OCI-LY1 (cell line): Measurements from ENCODE around the gene ARID3A.

Experiments used
- H2AFZ ChIP-seq: fragments of 200-600 bp; sonication (generic), shearing (Covaris generic); 2 replicates; pipeline ENCODE4 v1.6.0; 2014; ENCODE audit warnings: antibody characterized with exemption, mild to moderate bottlenecking, low read length
- H3F3A ChIP-seq: fragments of 200-600 bp; sonication (generic), shearing (Covaris generic); 2 replicates; pipeline ENCODE4 v1.6.0; 2014; ENCODE audit warnings: mild to moderate bottlenecking, antibody characterized with exemption, low read length, moderate library complexity; ENCODE audit not compliant: insufficient read depth
- H3K27ac ChIP-seq: fragments of 200-600 bp; sonication (generic); 2 replicates; pipeline ENCODE4 v1.5.1; 2014; ENCODE audit warnings: low read length, mixed run types, mild to moderate bottlenecking, low read depth; ENCODE audit not compliant: poor library complexity, severe bottlenecking
- H3K27me3 ChIP-seq: fragments of 200-600 bp; sonication (generic); 2 replicates; pipeline ENCODE4 v1.6.0; 2014; ENCODE audit warnings: antibody characterized with exemption, mild to moderate bottlenecking, low read length, moderate library complexity; ENCODE audit not compliant: insufficient read depth
- H3K36me3 ChIP-seq: fragments of 200-600 bp; sonication (generic); 2 replicates; pipeline ENCODE4 v1.6.1; 2014; ENCODE audit warnings: mild to moderate bottlenecking, antibody characterized with exemption, low read length, moderate library complexity, mixed read lengths; ENCODE audit not compliant: insufficient read depth
- H3K4me1 ChIP-seq: fragments of 200-600 bp; sonication (generic); 2 replicates; pipeline ENCODE4 v1.5.1; 2014; ENCODE audit warnings: mild to moderate bottlenecking, low read length, moderate library complexity; ENCODE audit not compliant: insufficient read depth, severe bottlenecking
- H3K4me2 ChIP-seq: fragments of 200-600 bp; sonication (generic), shearing (Covaris generic); 2 replicates; pipeline ENCODE4 v1.6.1; 2014; ENCODE audit warnings: low read length
- H3K4me3 ChIP-seq: fragments of 200-600 bp; sonication (generic); 2 replicates; pipeline ENCODE4 v1.5.1; 2014; ENCODE audit warnings: low read length, low read depth, mild to moderate bottlenecking, mixed read lengths; ENCODE audit not compliant: poor library complexity, severe bottlenecking
- H3K79me2 ChIP-seq: fragments of 200-600 bp; shearing (Covaris generic); 2 replicates; pipeline ENCODE4 v1.6.1; 2016; ENCODE audit warnings: mixed run types, low read length, mixed read lengths; ENCODE audit not compliant: insufficient read depth
- H3K9ac ChIP-seq: fragments of 200-600 bp; sonication (generic), shearing (Covaris generic); 2 replicates; pipeline ENCODE4 v1.6.1; 2014; ENCODE audit warnings: mild to moderate bottlenecking, low read length, mixed read lengths
- H3K9me2 ChIP-seq: fragments of 200-600 bp; sonication (generic), shearing (Covaris generic); 2 replicates; pipeline ENCODE4 v1.6.1; 2014; ENCODE audit warnings: low read depth, mild to moderate bottlenecking, low read length, mixed read lengths
- H3K9me3 ChIP-seq: fragments of 200-600 bp; shearing (Covaris generic); 2 replicates; pipeline ENCODE4 v1.6.1; 2014; ENCODE audit warnings: low read length, mixed read lengths
- H4K20me1 ChIP-seq: fragments of 200-600 bp; sonication (generic), shearing (Covaris generic); 2 replicates; pipeline ENCODE4 v1.6.0; 2016; ENCODE audit warnings: mild to moderate bottlenecking, low read length; ENCODE audit not compliant: insufficient read depth
- EZH2 ChIP-seq: fragments of 200-600 bp; sonication (generic), shearing (Covaris generic); IDR thresholded peaks from 2 replicates; pipeline ENCODE4 v1.8.0; 2017; ENCODE audit warnings: borderline replicate concordance, mixed run types, mild to moderate bottlenecking, antibody characterized with exemption, low read length, moderate library complexity, mixed read lengths
- TF ChIP-seq, protein P1 (sequence below): fragments of 200-600 bp; sonication (generic), shearing (Covaris generic); IDR thresholded peaks from 2 replicates; pipeline ENCODE4 v1.5.1; 2017; ENCODE audit warnings: mild to moderate bottlenecking, antibody characterized with exemption, low read length, moderate library complexity, mixed read lengths

ARID3A gene

DNA sequence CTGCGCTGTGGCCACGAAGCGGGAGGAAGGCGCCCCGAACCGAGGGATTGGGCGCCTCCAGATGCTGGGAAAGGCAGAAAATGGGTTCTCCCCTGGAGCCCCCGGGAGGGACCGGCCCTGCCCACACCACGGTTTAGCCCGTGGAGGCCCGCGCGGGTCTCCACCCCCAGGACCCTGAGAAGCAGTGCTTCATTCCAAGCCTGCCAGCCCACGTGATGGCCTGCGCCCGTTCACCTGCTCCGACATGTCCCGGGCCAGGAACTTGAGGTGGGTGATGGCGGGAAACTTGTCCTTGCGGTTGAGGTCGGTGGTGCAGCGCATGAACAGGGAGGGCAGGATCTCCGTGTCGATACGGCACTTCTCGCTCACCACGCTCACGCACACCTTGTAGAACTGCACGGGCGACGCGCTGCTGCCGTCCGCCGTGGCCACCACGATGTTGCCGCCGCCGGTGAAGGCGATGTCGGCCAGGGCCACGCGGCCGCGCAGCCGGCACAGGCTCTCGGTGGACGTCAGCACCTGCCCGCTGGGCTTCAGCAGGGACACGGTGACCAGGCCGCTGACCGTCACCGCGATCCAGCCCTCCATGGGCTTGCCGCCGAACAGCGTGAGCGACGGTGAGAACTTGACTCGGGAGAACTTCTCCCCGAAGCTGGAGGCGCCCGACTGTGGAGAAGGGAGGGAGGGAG lies 40.2 kb upstream of the ARID3A start:
- Histone ChIP-seq H3K9ac (no peak overlapping the region), H3K27me3 (no peaks in the 10 kb centered on the region), H3K36me3 (peaks cover 59% of the 10 kb centered on the region), H4K20me1 (no peaks in the 10 kb centered on the region), H3K9me3 (no peaks in the 10 kb centered on the region), H3K9me2 (no peaks in the 10 kb centered on the region), H3K4me3 (no peak overlapping the region), H3K4me2 (no peak overlapping the region), H3F3A (no peaks in the 10 kb centered on the region; the same call in 1 of the 2 replicates), H3K4me1 (peaks cover 9% of the 10 kb centered on the region), H3K27ac (no peak overlapping the region), H3K79me2 (no peaks in the 10 kb centered on the region), H2AFZ (no peak overlapping the region)
- TF ChIP-seq, protein P1, sequence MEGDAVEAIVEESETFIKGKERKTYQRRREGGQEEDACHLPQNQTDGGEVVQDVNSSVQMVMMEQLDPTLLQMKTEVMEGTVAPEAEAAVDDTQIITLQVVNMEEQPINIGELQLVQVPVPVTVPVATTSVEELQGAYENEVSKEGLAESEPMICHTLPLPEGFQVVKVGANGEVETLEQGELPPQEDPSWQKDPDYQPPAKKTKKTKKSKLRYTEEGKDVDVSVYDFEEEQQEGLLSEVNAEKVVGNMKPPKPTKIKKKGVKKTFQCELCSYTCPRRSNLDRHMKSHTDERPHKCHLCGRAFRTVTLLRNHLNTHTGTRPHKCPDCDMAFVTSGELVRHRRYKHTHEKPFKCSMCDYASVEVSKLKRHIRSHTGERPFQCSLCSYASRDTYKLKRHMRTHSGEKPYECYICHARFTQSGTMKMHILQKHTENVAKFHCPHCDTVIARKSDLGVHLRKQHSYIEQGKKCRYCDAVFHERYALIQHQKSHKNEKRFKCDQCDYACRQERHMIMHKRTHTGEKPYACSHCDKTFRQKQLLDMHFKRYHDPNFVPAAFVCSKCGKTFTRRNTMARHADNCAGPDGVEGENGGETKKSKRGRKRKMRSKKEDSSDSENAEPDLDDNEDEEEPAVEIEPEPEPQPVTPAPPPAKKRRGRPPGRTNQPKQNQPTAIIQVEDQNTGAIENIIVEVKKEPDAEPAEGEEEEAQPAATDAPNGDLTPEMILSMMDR, result no peak
- no peak for TF ChIP-seq EZH2

DNA sequence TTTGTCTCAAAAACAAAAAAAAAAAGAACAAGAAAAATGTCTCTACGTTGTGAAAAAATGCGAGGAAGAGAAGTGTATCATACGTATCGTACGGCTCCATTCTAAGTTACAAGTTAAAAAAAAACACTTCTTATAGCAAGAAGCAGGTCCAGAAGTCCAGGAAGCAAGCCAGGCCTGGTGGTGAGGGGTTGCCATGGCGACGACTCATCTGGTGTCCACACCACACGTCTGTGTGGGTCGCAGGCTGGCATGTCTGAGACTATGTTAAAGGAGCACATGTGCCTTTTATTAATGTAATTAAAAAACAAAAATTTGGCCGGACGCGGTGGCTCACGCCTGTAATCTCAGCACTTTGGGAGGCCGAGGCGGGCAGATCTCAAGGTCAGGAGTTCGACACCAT lies 38.8 kb upstream of the ARID3A start:
- Histone ChIP-seq H4K20me1 (no peaks in the 10 kb centered on the region), H3K27ac (no peak overlapping the region)
- TF ChIP-seq, protein P1, result no peak
- TF ChIP-seq EZH2, result no peak

DNA sequence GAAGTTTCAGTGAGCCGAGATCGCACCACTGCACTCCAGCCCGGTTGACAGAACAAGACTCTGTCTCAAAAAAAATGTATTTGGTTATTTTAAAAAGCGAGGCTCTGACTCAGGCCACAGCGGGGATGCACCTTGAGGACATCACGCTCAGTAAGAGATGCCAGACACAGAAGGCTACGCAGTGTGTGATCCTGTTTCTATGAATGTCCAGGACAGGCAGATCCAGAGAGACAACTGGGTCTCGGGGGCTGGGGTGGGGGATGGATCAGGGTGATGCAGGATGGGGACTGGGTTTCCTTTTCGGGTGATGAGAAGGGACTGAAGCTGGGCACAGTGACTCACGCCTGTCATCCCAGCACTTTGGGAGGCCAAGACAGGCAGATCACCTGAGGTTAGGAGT lies 38.2 kb upstream of the ARID3A start:
- H3K4me2 ChIP-seq, result no peak overlapping the region
- H3K9me2 ChIP-seq, result no peaks in the 10 kb centered on the region
- no peak overlapping the region for H3K27ac ChIP-seq
- peaks cover 4% of the 10 kb centered on the region; the same call in 1 of the 2 replicates for H3F3A ChIP-seq
- peaks cover 14% of the 10 kb centered on the region for H3K4me1 ChIP-seq
- H3K27me3 ChIP-seq, result no peaks in the 10 kb centered on the region
- no peak overlapping the region for H3K4me3 ChIP-seq
- H3K36me3 ChIP-seq, result peaks cover 43% of the 10 kb centered on the region
- TF ChIP-seq, protein P1, result no peak
- no peak for TF ChIP-seq EZH2
- H4K20me1 ChIP-seq, result no peaks in the 10 kb centered on the region
- no peaks in the 10 kb centered on the region for H3K9me3 ChIP-seq
- no peak overlapping the region for H3K9ac ChIP-seq
- no peaks in the 10 kb centered on the region for H3K79me2 ChIP-seq
- no peak overlapping the region for H2AFZ ChIP-seq

More for the DNA sequence above, 38.8 kb upstream of the ARID3A start:
- no peaks in the 10 kb centered on the region for H3K9me2 ChIP-seq
- peaks cover 4% of the 10 kb centered on the region; the same call in 1 of the 2 replicates for H3F3A ChIP-seq
- H3K4me1 ChIP-seq, result peaks cover 11% of the 10 kb centered on the region
- peaks cover 48% of the 10 kb centered on the region for H3K36me3 ChIP-seq
- no peaks in the 10 kb centered on the region for H3K79me2 ChIP-seq
- no peak overlapping the region for H2AFZ ChIP-seq
- H3K9ac ChIP-seq, result no peak overlapping the region
- H3K27me3 ChIP-seq, result no peaks in the 10 kb centered on the region
- no peak overlapping the region for H3K4me3 ChIP-seq
- H3K4me2 ChIP-seq, result no peak overlapping the region
- H3K9me3 ChIP-seq, result no peaks in the 10 kb centered on the region
